HUES48 (cell line): ENCODE results near the gene FEN1.
A peak's percentile ranks its signal among the peaks of the same experiment; 100 is the strongest.

ENCODE experiments used
- H3K27ac ChIP-seq: one replicate; pipeline ENCODE4 v1.7.0; 2013; ENCODE audit warnings: low read depth, low read length, inconsistent platforms
- H3K27me3 ChIP-seq: 2 replicates; pipeline ENCODE4 v1.6.1; 2013; ENCODE audit warnings: mild to moderate bottlenecking, low read length; ENCODE audit not compliant: control insufficient read depth, insufficient read depth
- H3K36me3 ChIP-seq: 2 replicates; pipeline ENCODE4 v1.6.1; 2013; ENCODE audit warnings: low read length; ENCODE audit not compliant: control insufficient read depth, insufficient read depth
- H3K4me1 ChIP-seq: 2 replicates; pipeline ENCODE4 v1.6.1; 2013; ENCODE audit warnings: mild to moderate bottlenecking, low read length; ENCODE audit not compliant: control insufficient read depth, insufficient read depth
- H3K4me3 ChIP-seq: 2 replicates; pipeline ENCODE4 v1.5.1; 2013; ENCODE audit warnings: mild to moderate bottlenecking, low read depth, low read length
- H3K9ac ChIP-seq: 2 replicates; pipeline ENCODE4 v1.6.1; 2013; ENCODE audit warnings: mild to moderate bottlenecking, low read depth, low read length, moderate library complexity
- H3K9me3 ChIP-seq: 2 replicates; pipeline ENCODE4 v1.6.1; 2013; ENCODE audit warnings: low read length; ENCODE audit not compliant: control insufficient read depth, insufficient read depth

The FEN1 gene

DNA sequence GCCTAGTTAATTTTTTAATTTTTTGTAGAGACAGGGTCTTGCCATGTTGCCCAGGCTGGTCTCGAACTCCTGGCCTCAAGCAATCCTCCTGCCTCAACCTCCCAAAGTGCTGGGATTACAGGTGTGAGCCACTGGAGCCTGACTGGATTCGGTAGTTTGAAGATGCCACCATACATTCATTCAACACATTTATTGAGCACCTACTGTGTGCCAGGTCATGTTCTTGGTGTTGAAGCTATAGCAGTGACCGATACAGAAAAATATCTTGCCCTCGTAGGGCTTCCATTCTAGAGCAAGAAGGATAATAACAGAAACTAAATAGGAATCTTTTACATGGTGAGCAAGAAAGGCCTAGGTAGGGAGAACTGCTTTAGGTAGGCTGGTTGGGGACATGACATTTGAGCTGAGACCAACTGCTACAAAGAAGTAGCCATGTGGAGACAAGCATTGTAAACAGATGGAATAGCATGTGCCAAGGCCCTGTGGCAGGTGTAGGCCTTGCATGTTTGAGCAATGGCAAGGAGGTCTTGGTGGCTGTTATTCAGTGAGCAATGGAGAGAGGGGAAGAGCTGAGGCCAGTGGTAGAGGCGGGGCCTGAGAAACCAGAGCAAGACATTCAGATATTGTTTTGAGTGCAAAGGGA, 42.0 kb upstream of the FEN1 start:
- peaks cover 28% of the 10 kb centered on the region for H3K27me3 ChIP-seq
- H3K4me1 ChIP-seq = peaks cover 18% of the 10 kb centered on the region
- no peak overlapping the region for H3K27ac ChIP-seq
- no peak overlapping the region for H3K9ac ChIP-seq
- no peak overlapping the region for H3K4me3 ChIP-seq
- H3K36me3 ChIP-seq = no peaks in the 10 kb centered on the region
- H3K9me3 ChIP-seq = no peaks in the 10 kb centered on the region

DNA sequence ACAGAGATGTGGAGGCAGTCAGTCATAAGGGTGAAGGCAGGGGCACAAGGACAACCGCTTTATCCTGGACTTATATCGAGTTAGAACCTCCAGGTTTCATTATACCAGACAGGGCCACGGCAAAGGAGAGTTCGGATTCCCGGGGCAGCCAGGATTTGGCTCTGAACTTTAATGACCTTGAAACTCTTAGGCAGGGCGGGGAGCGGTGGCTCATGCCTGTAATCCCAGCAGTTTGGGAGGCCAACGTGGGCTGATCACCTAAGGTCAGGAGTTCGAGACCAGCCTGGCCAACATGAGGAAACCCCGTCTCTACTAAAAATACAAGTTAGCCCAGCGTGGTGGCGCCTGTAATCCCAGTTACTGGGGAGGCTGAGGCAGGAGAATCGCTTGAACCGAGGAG, 41.3 kb upstream of the FEN1 start:
- peaks cover 28% of the 10 kb centered on the region for H3K27me3 ChIP-seq
- H3K9ac ChIP-seq = no peak overlapping the region

DNA sequence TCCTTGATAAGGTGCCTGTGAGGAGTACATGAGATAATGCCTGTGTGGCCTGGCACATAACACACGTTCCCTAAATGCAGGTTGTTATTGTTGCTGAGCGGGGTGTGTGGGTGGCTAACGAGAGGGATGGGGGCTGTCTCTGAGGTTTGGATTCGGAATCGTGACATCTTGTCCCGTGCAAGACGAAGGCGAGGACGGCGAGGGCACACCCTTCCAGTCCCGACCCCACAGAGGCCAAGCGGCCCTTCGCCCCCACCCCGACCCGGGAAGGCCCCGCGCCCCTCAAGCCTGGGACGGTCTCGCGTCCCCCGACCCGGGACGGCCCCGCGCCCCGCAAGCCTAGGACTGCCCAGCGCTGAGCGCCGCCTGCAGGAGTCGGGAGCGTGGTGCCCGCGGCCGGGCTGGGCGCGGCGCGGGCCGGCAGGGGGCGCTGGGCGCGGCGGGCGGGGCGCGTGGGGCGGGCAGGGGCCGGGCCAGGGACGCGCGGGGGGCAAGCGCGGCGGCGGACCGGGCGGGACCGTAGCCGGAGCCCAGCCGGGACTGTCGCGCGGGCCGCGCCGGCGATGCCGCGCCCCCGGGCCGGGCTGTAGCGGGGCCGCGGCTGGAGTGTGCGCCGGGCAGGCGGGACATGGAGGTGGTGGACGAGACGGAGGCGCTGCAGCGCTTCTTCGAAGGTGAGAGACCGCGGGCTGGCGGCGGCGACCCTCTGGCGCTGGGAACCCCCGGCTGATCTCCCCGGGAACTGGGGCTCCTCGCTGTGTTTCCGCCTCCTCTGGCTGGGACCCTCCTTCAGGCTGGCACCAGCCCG, 40.4 kb upstream of the FEN1 start, which contains the start of gene MYRF:
MYRF (plus strand) TSS at position 520 of the 808 bp plus-strand sequence; CDS start at position 629, 109 bp downstream.
- no peak within 1 kb of the TSS; the same call in 1 of the 2 replicates for H3K9ac ChIP-seq
- no peaks in the 10 kb centered on the region for H3K36me3 ChIP-seq
- no peak within 1 kb of the TSS for H3K27ac ChIP-seq
- peaks cover 27% of the 10 kb centered on the region for H3K4me1 ChIP-seq
- H3K9me3 ChIP-seq = no peaks in the 10 kb centered on the region
- H3K27me3 ChIP-seq = peaks cover 28% of the 10 kb centered on the region
- peak within 1 kb of the TSS; percentile 70 for H3K4me3 ChIP-seq

More for the DNA sequence above, 41.3 kb upstream of the FEN1 start:
- Histone ChIP-seq H3K4me1 (peaks cover 24% of the 10 kb centered on the region), H3K9me3 (no peaks in the 10 kb centered on the region), H3K27ac (no peak overlapping the region), H3K4me3 (no peak overlapping the region), H3K36me3 (no peaks in the 10 kb centered on the region)

DNA sequence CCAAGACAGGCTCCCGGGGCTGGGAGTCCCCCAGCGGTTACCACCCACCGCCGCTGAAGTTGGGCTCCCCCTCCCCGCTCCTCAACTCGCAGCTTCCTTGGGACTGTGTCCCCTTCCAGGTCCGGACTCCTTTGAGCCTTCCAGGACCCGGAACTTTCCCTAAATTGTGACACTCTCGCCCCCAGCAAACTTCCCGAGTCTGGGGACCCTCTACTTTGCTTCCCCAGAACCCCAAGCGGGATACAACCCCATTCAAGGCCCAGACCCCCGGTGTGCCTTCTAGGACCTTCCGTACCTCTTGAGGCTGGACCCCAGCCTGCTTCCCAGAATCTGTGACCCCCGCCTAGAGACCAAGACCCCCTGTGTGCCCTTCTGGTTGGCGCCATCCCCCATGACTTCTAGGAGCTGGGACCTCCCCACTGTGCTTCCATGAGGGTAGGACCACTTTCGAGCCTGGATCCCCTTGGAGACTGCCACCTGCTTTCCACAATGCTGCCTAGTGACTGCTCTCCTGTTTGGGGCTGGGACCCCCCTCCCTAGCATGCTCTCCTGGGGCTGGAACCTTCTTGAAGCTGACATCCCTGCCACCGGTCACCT, 39.7 kb upstream of the FEN1 start:
- no peaks in the 10 kb centered on the region for H3K36me3 ChIP-seq
- H3K9ac ChIP-seq = no peak overlapping the region
- H3K27me3 ChIP-seq = peaks cover 28% of the 10 kb centered on the region
- peak overlapping the region; percentile 70 for H3K4me3 ChIP-seq
- no peak overlapping the region for H3K27ac ChIP-seq
- H3K4me1 ChIP-seq = peaks cover 22% of the 10 kb centered on the region
- H3K9me3 ChIP-seq = no peaks in the 10 kb centered on the region

DNA sequence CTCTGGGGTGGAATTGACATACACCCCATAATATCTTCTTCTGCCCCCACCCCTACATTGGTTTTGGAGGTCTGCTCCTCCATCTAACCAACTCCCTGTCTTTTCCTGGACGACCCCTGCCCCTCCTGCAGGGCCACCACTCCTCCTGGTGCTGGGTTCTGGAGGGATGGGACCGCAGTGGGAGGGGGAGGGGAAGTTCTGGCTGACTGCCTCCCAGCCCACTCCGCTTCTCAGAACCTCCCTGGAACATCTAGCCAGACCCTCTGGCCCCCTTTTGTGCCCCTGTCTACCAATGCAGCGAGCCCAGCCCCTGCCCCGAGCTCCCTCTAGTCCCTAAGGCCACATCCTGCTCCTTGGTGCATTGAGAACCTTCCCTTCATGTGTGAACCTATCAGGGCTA, 39.0 kb upstream of the FEN1 start:
- no peaks in the 10 kb centered on the region for H3K9me3 ChIP-seq
- no peak overlapping the region for H3K4me3 ChIP-seq
- peaks cover 22% of the 10 kb centered on the region for H3K4me1 ChIP-seq
- H3K27ac ChIP-seq = peak overlapping the region; percentile 27
- peaks cover 28% of the 10 kb centered on the region for H3K27me3 ChIP-seq
- H3K9ac ChIP-seq = no peak overlapping the region
- H3K36me3 ChIP-seq = no peaks in the 10 kb centered on the region

DNA sequence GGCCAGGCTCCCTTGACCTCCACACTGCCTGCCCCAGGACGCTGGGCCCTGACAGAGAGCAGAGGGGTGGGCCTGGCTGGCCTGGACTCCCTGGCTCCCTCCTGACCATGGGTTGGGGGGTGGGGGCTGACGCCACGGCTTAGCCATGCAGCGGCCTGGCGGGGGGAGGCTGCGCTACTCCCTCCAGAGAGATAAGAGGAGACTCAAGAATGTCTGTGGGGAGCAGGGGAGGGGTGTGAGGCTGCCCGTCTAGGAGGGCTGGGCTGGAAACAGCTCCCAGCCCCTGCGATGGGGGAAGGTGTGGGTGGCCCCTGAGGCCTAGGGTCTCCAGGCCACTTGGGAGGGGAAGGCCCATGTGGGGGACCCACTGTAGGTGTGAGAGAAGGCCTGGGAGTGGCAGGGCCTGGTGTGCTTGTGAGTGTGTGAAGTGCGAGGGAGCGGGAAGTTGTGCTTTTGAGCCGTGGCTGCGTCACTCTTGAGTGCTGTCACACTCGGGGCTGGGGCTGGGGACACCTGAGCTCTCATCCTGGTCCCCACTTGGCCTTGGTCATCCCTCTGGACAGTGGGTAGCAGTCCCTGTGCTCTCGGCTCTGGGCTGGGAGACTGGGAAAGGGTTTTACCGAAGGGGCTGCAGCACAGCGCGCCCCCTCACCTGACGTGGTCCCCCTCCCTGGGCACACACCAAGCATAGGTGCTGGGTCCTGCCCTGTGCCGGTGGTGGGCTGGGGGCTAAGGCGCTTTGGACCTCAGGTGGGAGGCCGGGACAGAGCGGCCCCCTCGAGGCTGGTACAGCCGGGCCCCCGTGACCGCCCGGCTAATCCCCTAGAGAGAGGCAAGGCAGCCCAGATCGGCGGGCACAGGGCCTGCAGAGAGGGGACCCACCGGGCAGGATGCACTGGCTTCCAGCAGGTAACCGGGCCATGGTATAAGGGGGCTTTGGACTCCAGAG, 37.9 kb upstream of the FEN1 start:
- Histone ChIP-seq H3K27me3 (peaks cover 28% of the 10 kb centered on the region), H3K9ac (no peak overlapping the region), H3K27ac (peak overlapping the region; percentile 27), H3K4me3 (no peak overlapping the region), H3K36me3 (no peaks in the 10 kb centered on the region), H3K9me3 (no peaks in the 10 kb centered on the region), H3K4me1 (peaks cover 14% of the 10 kb centered on the region)

DNA sequence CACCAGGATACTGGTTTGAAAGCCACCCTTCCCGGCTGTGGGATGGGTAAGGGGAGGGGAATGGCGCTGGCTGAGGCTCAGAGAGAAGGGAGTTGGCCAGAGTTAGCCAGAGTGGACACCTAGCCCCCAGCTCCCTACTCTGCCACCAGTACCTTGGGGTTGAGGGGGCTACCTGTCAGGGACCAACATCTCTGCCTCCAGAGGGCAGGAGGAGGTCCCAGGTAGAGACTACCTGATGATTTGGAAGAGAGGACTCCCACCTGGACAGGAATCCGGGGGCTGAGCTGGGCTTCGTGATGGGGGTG, 36.6 kb upstream of the FEN1 start:
- H3K9ac ChIP-seq = no peak overlapping the region
- H3K36me3 ChIP-seq = no peaks in the 10 kb centered on the region
- H3K27me3 ChIP-seq = peaks cover 28% of the 10 kb centered on the region
- H3K4me3 ChIP-seq = no peak overlapping the region
- H3K4me1 ChIP-seq = peaks cover 9% of the 10 kb centered on the region
- peak overlapping the region; percentile 42 for H3K27ac ChIP-seq
- H3K9me3 ChIP-seq = no peaks in the 10 kb centered on the region

DNA sequence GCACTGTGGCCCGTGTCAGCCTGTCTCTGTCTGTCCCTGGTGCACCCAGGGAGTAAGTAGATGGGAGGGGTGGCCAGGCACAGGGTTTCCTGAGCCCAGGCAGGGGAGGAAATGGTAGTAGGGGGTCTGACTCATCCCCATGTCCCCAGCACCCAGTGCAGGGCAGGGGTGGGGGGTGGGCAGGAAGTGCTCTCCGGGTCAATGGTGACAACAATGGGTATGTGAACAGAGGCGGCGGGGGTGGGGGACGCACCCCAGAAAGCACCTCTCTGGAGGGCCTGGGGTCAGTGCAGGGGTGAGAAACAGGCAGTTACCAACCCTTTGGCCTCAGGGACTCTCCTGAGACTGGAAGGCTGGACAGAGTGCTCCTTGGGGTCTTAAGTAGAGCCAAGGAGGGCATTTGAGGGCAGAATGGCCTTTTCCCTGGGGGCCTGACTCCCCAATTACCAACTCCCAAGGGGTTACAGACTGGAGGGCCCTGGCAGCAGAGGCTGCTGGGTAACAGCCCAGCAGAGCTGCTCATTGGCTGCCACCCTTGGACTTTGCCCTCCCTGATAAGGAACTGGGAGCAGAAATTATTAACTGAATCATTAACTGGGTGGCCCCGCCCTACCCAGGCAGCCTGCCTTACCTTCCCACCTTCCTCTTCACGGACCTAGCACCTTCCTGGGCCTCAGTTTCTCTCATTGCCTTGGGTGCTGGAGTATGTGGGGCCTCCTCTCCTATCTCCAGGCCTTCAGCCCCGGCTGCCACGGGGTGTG, 36.1 kb upstream of the FEN1 start:
- H3K27me3 ChIP-seq = peaks cover 22% of the 10 kb centered on the region
- no peak overlapping the region for H3K4me3 ChIP-seq
- peaks cover 12% of the 10 kb centered on the region for H3K4me1 ChIP-seq
- no peaks in the 10 kb centered on the region for H3K9me3 ChIP-seq
- peak overlapping the region; percentile 66 for H3K27ac ChIP-seq
- H3K36me3 ChIP-seq = no peaks in the 10 kb centered on the region
- no peak overlapping the region for H3K9ac ChIP-seq

DNA sequence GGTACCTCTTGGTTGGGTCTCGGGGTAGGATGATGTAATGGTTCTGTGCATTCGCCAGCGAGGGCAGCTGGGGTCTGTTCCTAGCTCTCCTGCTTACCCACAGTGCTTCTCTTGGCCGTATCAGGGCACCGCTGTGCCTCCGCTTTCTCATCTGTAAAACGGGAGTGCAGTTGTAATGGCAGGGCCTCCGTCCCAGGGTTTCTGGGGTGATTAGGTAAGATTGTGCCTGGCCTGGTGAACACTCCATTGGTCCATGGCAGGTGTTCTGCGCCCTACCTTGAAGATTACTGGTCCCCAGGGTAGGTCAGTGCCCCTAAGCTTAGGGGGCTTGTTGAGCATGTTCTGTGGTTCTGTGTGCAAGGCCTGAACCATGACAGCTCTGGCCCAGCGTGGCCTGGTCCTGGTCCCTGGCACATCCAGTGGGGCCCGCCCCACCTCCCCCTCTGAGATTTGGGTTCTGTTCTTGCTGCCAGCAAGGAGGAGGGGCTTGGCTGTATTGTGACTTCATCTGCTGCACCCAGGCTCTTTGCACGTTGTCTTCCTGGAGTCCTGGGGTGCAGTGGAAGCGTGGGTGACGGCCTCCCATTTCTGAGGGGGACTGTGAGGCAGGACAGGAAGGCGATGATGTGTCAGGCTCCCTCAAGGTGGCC, 35.4 kb upstream of the FEN1 start:
- H3K27ac ChIP-seq = no peak overlapping the region
- no peaks in the 10 kb centered on the region for H3K9me3 ChIP-seq
- no peaks in the 10 kb centered on the region for H3K36me3 ChIP-seq
- H3K9ac ChIP-seq = no peak overlapping the region
- H3K27me3 ChIP-seq = peaks cover 16% of the 10 kb centered on the region
- no peak overlapping the region for H3K4me3 ChIP-seq
- H3K4me1 ChIP-seq = peaks cover 15% of the 10 kb centered on the region

DNA sequence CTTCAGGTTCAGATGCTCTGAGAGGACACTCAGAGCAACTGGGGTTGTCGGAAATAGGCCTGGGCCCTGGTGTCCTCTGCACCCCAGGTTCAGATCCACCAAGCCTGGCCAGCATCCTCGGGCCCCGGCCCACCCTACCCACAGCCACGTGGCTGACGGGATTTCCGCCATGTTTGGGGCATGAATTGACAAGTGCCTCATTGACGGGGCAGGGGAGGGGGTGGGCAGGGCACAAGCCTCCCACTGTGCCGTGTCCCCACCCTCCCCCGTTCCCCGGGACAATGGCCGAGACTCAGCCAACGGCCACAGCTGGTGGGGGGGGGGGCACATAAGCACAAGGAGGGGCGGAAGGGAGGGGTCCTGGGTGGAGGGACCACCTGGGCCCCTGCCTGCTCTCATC, 31.8 kb upstream of the FEN1 start:
- Histone ChIP-seq H3K9ac (no peak overlapping the region), H3K27ac (no peak overlapping the region), H3K9me3 (no peaks in the 10 kb centered on the region), H3K36me3 (no peaks in the 10 kb centered on the region), H3K4me3 (no peak overlapping the region), H3K27me3 (no peaks in the 10 kb centered on the region), H3K4me1 (peaks cover 17% of the 10 kb centered on the region)
